Activated CD4-positive, alpha-beta T cell treated with anti-CD3 and anti-CD28 coated beads, Interleukin-2, amount 50 U/mL, for 48 hours (primary cell): ENCODE data around the gene TNS1.

Source experiments
- DNase-seq, 2 experiments: peaks; one replicate each; pipeline ENCODE4 v3.0.0-alpha.2; 2020

Gene TNS1

GRCh38 chr2:218015586-218016521, 13.1 kb upstream of the TNS1 start:
- DNase-seq: no peak

- no peak for DNase-seq
Observed at GRCh38 chr2:218014706-218015585, 12.2 kb upstream of the TNS1 start.

- DNase-seq: no peak
Observed at GRCh38 chr2:218013289-218013688, 10.5 kb upstream of the TNS1 start.

GRCh38 chr2:218012284-218012683, 9.5 kb upstream of the TNS1 start:
- no peak for DNase-seq

GRCh38 chr2:218011653-218012040, 8.9 kb upstream of the TNS1 start:
- no peak for DNase-seq

GRCh38 chr2:218010984-218011652, 8.3 kb upstream of the TNS1 start:
- DNase-seq: no peak

- DNase-seq: peak in 1 of 2 experiments; percentile 33
Observed at GRCh38 chr2:218010140-218010983, 7.6 kb upstream of the TNS1 start.

GRCh38 chr2:218009765-218010139, 7.0 kb upstream of the TNS1 start:
- DNase-seq: no peak

- no peak for DNase-seq
Observed at GRCh38 chr2:218009231-218009630, 6.4 kb upstream of the TNS1 start.

GRCh38 chr2:218008060-218009040, 5.6 kb upstream of the TNS1 start:
- no peak for DNase-seq

- no peak for DNase-seq
Observed at GRCh38 chr2:218006741-218007140, 3.9 kb upstream of the TNS1 start.

GRCh38 chr2:218005486-218005885, 2.7 kb upstream of the TNS1 start:
- no peak for DNase-seq

- DNase-seq: peak in 1 of 2 experiments; percentile 14
Observed at GRCh38 chr2:218005028-218005427, 2.2 kb upstream of the TNS1 start.

- no peak for DNase-seq
Observed at GRCh38 chr2:218003981-218004419, 1.2 kb upstream of the TNS1 start.

- DNase-seq: no peak
Observed at GRCh38 chr2:218003281-218003944, 618 bp upstream of the TNS1 start.

GRCh38 chr2:218002143-218002844, 501 bp downstream of the TNS1 start:
- no peak for DNase-seq

- DNase-seq: no peak
Observed at GRCh38 chr2:218001629-218002028, 1.2 kb downstream of the TNS1 start.

GRCh38 chr2:218000136-218000535, 2.7 kb downstream of the TNS1 start:
- no peak for DNase-seq

- no peak for DNase-seq
Observed at GRCh38 chr2:217999595-217999959, 3.2 kb downstream of the TNS1 start.
